ENCODE data around the gene BIRC2. TPM values are rescaled to one million over a fixed set of nuclear protein-coding genes. Genes with fewer than 3 reads are reported as not detected.

BIRC2 gene
- total RNA-seq, 4 donors from 2014 or later, result 66.5 to 95.9 (median 73.2) TPM

DNA sequence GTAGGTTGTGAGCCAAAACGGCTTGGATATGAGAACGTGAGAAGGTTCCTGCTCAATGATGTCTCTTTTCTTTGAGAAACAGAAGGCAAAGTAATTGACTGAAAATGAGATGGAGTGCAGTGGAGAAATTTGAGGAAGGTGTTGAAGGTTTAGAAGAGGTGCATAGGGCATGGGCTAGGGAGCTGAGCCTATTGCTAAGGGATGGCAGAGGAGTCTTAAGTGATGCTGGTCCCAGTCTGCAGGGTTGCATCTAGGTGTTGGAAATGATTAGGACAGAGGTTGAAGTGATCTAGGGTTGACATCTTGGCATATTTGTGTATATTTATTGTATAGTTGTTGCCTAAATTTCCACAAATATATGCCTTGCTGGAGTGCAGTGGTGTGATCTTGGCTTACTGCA is 27.5 kb upstream of the BIRC2 start:
- TF ChIP-seq POLR2A (IDR thresholded peaks at IDR 0.05) (no peak), POLR2AphosphoS5 (IDR thresholded peaks at IDR 0.05) (no peak), EP300 (IDR thresholded peaks at IDR 0.05; ENCODE audit: low read depth) (no peak)
- TF ChIP-seq, protein P1, sequence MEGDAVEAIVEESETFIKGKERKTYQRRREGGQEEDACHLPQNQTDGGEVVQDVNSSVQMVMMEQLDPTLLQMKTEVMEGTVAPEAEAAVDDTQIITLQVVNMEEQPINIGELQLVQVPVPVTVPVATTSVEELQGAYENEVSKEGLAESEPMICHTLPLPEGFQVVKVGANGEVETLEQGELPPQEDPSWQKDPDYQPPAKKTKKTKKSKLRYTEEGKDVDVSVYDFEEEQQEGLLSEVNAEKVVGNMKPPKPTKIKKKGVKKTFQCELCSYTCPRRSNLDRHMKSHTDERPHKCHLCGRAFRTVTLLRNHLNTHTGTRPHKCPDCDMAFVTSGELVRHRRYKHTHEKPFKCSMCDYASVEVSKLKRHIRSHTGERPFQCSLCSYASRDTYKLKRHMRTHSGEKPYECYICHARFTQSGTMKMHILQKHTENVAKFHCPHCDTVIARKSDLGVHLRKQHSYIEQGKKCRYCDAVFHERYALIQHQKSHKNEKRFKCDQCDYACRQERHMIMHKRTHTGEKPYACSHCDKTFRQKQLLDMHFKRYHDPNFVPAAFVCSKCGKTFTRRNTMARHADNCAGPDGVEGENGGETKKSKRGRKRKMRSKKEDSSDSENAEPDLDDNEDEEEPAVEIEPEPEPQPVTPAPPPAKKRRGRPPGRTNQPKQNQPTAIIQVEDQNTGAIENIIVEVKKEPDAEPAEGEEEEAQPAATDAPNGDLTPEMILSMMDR (IDR thresholded peaks at IDR 0.05), result no peak
- intact Hi-C loops (cut with DNase I; ENCODE audit: low total_unique reads) (no loop called here), in situ Hi-C loops (cut with MboI; ENCODE audit: low pct_ligation_motif_present in 1 of 4, low pct_unique_long_range_greater_than_20kb in 1 of 4, low sequenced_read_pairs in 3 of 4) (no loop called here)
- Histone ChIP-seq H3K27ac (peak overlapping the region; percentile 84 to 89 (median 87)), H3K36me3 (no peaks in the 10 kb centered on the region), H3K27me3 (no peaks in the 10 kb centered on the region), H3K9me3 (no peaks in the 10 kb centered on the region), H3K4me1 (peaks cover 3 to 54% (median 17%) of the 10 kb centered on the region in 4 donors), H3K4me3 (peak overlapping the region in 1 of 4 donors; percentile 65)
- 53 to 81% methylated on average over 2 of the region's 2 CpGs for WGBS, 2 donors (ENCODE audit: low coverage in 1 of 2)
- DNase-seq, result no peak

DNA sequence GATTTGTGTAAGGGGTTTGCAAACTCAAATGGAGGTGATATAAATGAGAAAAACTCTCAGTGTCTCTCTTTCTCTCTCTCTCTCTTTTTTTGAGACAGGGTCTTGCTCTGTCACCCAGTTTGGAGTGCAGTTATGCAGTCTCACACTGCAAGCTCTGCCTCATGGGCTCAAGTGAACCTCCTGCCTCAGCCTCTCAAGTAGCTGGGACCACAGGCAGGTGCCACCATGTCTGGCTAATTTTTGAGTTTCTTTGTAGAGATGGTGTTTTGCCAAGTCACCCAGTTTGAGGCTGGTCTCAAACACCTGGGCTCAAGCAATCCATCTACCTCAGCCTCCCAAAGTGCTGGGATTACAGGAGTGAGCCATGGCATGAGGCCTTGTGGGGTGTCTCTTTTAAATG is 26.8 kb upstream of the BIRC2 start:
- intact Hi-C loops (cut with DNase I; ENCODE audit: low total_unique reads) (no loop called here), in situ Hi-C loops (cut with MboI; ENCODE audit: low pct_ligation_motif_present in 1 of 4, low pct_unique_long_range_greater_than_20kb in 1 of 4, low sequenced_read_pairs in 3 of 4) (no loop called here)
- no peak for DNase-seq
- Histone ChIP-seq H3K4me3 (peak overlapping the region in 1 of 4 donors; percentile 65), H3K9me3 (no peaks in the 10 kb centered on the region), H3K27me3 (no peaks in the 10 kb centered on the region), H3K27ac (peak overlapping the region; percentile 84 to 89 (median 87)), H3K4me1 (peaks cover 3 to 51% (median 17%) of the 10 kb centered on the region in 4 donors), H3K36me3 (no peaks in the 10 kb centered on the region)
- TF ChIP-seq POLR2AphosphoS5 (IDR thresholded peaks at IDR 0.05), result no peak
- no peak for TF ChIP-seq EP300 (IDR thresholded peaks at IDR 0.05; ENCODE audit: low read depth)
- TF ChIP-seq, protein P1 (IDR thresholded peaks at IDR 0.05), result no peak
- no peak for TF ChIP-seq POLR2A (IDR thresholded peaks at IDR 0.05)

DNA sequence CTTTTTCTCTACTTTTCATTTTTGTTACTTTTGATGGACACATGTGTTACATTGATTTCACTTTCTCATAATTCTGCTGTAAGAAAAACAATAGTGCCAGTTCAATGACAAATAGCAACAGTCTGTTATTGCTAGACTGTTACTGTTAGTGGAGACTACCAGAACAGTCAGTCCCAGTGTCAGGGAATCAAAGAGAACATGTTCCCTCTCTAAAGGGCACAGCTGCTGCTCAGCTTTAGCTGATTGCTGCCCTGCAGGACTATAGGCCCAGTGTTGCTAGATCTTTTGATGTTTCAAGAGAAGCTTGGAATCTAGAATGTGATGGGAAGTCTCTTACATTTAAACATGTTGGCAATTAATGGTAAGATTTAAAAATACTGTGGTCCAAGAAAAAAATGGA is 26.3 kb upstream of the BIRC2 start:
- Histone ChIP-seq H3K27ac (peak overlapping the region; percentile 84 to 89 (median 87)), H3K4me3 (peak overlapping the region in 1 of 4 donors; percentile 65), H3K4me1 (peaks cover 3 to 51% (median 17%) of the 10 kb centered on the region in 4 donors), H3K36me3 (no peaks in the 10 kb centered on the region), H3K27me3 (no peaks in the 10 kb centered on the region), H3K9me3 (no peaks in the 10 kb centered on the region)
- in situ Hi-C loops (cut with MboI; ENCODE audit: low pct_ligation_motif_present in 1 of 4, low pct_unique_long_range_greater_than_20kb in 1 of 4, low sequenced_read_pairs in 3 of 4), result no loop called here
- intact Hi-C loops (cut with DNase I; ENCODE audit: low total_unique reads), result no loop called here
- no peak for DNase-seq
- peak in 2 of 3 donors; percentile 28 to 53 for TF ChIP-seq POLR2AphosphoS5 (IDR thresholded peaks at IDR 0.05)
- TF ChIP-seq EP300 (IDR thresholded peaks at IDR 0.05; ENCODE audit: low read depth), result no peak

DNA sequence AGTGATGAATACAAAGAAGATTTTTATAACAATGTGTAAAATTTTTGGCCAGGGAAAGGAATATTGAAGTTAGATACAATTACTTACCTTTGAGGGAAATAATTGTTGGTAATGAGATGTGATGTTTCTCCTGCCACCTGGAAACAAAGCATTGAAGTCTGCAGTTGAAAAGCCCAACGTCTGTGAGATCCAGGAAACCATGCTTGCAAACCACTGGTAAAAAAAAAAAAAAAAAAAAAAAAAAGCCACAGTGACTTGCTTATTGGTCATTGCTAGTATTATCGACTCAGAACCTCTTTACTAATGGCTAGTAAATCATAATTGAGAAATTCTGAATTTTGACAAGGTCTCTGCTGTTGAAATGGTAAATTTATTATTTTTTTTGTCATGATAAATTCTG is 24.5 kb upstream of the BIRC2 start:
- H3K9me3 ChIP-seq, result no peaks in the 10 kb centered on the region
- peaks cover 0 to 41% (median 8%) of the 10 kb centered on the region in 4 donors for H3K4me1 ChIP-seq
- H3K27me3 ChIP-seq, result no peaks in the 10 kb centered on the region
- peak overlapping the region in 1 of 4 donors; percentile 89 for H3K27ac ChIP-seq
- TF ChIP-seq, protein P1 (IDR thresholded peaks at IDR 0.05), result no peak
- TF ChIP-seq POLR2A (IDR thresholded peaks at IDR 0.05) (no peak), POLR2AphosphoS5 (IDR thresholded peaks at IDR 0.05) (no peak), EP300 (IDR thresholded peaks at IDR 0.05; ENCODE audit: low read depth) (no peak)
- intact Hi-C loops (cut with DNase I; ENCODE audit: low total_unique reads) (no loop called here), in situ Hi-C loops (cut with MboI; ENCODE audit: low pct_ligation_motif_present in 1 of 4, low pct_unique_long_range_greater_than_20kb in 1 of 4, low sequenced_read_pairs in 3 of 4) (no loop called here)
- no peak overlapping the region for H3K4me3 ChIP-seq
- WGBS, 2 donors (ENCODE audit: low coverage in 1 of 2), result 46 to 63% methylated on average over 2 of the region's 2 CpGs
- H3K36me3 ChIP-seq, result peaks cover 0 to 6% (median 2%) of the 10 kb centered on the region in 4 donors
- DNase-seq, result no peak
